ENCODE results near the gene NAA16. TPM values are rescaled to one million over a fixed set of nuclear protein-coding genes. Genes with fewer than 3 reads are reported as not detected.

NAA16 gene
- total RNA-seq, 1 donor from 2014 or later: 13.7 TPM

- TF ChIP-seq CTCF (IDR thresholded peaks at IDR 0.05; ENCODE audit: insufficient read depth, low read length, poor library complexity, severe bottlenecking): no peak
- DNase-seq (ENCODE audit: low read depth): no peak
- no peak overlapping the region for H3K4me3 ChIP-seq (ENCODE audit: low read depth, low read length)
- no peaks in the 10 kb centered on the region for H3K27me3 ChIP-seq (ENCODE audit: control insufficient read depth, insufficient read depth, low read length)
- no peaks in the 10 kb centered on the region for H3K36me3 ChIP-seq (ENCODE audit: control insufficient read depth, insufficient read depth, low read length)
Observed at GRCh38 chr13:41332829-41333228, 21.8 kb downstream of the NAA16 start.

DNA sequence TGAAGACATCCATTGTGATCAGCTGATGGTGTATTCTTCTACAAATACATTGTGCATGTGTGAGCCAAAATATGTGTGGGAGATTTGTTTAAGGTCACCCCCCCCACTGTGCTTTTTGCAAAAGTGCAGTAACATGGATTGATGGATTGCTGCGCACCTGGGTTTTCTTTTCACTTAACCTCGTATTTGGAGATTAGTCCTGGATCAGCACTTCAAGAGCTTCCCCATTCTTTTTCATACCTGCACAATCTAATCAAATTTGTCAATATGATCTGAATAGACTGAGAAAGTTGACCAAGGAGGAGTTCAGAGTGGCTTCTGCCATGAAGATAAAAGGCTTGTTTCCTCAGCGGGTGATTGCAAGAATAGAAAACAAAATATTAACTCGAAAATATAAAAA lies 23.7 kb downstream of the NAA16 start:
- DNase-seq (ENCODE audit: low read depth): no peak
- Histone ChIP-seq H3K27me3 (ENCODE audit: control insufficient read depth, insufficient read depth, low read length) (no peaks in the 10 kb centered on the region), H3K4me3 (ENCODE audit: low read depth, low read length) (no peak overlapping the region), H3K36me3 (ENCODE audit: control insufficient read depth, insufficient read depth, low read length) (no peaks in the 10 kb centered on the region)
- no peak for TF ChIP-seq CTCF (IDR thresholded peaks at IDR 0.05; ENCODE audit: insufficient read depth, low read length, poor library complexity, severe bottlenecking)

GRCh38 chr13:41344358-41344757 lies 33.3 kb downstream of the NAA16 start:
- H3K27me3 ChIP-seq (ENCODE audit: control insufficient read depth, insufficient read depth, low read length): no peaks in the 10 kb centered on the region
- DNase-seq (ENCODE audit: low read depth): no peak
- no peak for TF ChIP-seq CTCF (IDR thresholded peaks at IDR 0.05; ENCODE audit: insufficient read depth, low read length, poor library complexity, severe bottlenecking)
- H3K4me3 ChIP-seq (ENCODE audit: low read depth, low read length): no peak overlapping the region
- no peaks in the 10 kb centered on the region for H3K36me3 ChIP-seq (ENCODE audit: control insufficient read depth, insufficient read depth, low read length)

DNA sequence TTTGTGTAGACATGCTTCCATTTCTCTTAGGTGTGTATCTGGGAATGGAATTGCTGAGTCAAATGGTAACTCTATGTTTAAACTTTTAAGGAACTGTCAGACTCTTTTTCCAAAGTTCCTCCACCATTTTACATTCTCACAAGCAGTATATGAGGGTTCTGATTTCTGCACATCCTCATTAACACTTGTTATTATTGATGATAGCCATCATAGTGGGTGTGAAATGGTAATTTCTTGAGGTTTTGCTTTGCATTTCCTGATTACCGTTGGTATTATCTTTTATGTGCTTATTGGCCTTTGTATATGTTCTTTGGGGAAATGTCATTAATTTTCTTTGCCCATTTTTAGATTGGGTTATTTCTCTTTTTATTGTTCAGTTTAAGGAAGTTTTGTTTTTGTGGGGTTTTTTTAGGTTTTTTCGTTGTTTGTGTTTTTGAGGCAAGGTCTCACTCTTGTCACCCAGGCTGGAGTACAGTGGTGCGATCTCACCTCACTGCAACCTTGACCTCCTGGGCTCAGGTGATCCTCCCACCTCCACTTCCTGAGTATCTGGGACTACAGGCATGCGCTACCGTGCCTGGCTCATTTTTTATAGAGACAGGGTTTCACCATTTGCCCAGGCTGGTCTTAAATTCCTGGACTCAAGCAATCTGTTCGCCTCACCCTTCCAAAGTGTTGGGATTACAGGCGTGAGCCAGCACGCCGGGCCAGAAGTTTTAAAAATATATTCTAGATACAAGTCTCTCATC lies 34.3 kb downstream of the NAA16 start:
- no peak overlapping the region for H3K4me3 ChIP-seq (ENCODE audit: low read depth, low read length)
- DNase-seq (ENCODE audit: low read depth): no peak
- H3K36me3 ChIP-seq (ENCODE audit: control insufficient read depth, insufficient read depth, low read length): no peaks in the 10 kb centered on the region
- H3K27me3 ChIP-seq (ENCODE audit: control insufficient read depth, insufficient read depth, low read length): no peaks in the 10 kb centered on the region
- no peak for TF ChIP-seq CTCF (IDR thresholded peaks at IDR 0.05; ENCODE audit: insufficient read depth, low read length, poor library complexity, severe bottlenecking)

DNA sequence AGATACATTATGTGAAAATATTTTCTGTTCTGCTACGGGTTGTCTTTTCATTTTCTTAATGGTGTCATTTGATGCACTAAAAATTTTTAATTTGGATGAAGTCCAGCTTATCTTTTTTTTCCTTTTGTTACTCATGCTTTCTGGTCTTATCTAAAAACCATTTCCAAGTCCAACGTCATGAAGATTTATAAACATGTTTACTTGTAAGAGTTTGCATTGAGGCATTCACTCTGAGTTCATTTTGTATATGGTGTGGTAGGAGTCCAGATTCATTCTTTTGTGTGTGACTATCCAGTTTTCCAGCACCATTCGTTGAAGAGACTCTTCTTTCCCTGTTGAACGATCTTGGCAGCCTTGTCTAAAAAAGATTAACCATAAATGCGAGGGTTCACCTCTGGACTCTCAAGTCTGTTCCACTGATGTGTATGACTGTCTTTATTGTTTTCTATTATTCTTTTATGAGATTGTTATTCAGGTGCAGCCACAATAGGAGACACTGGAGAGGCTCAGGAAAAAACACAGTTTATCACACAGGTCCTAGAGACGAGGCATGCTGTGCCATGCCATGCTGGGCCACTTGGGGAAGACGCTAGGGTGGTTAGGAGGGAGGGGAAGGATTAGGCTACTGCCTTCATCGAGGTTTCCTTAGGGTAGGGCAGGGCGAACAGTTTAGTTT lies 35.0 kb downstream of the NAA16 start:
- no peak for DNase-seq (ENCODE audit: low read depth)
- Histone ChIP-seq H3K4me3 (ENCODE audit: low read depth, low read length) (no peak overlapping the region), H3K36me3 (ENCODE audit: control insufficient read depth, insufficient read depth, low read length) (no peaks in the 10 kb centered on the region), H3K27me3 (ENCODE audit: control insufficient read depth, insufficient read depth, low read length) (no peaks in the 10 kb centered on the region)
- no peak for TF ChIP-seq CTCF (IDR thresholded peaks at IDR 0.05; ENCODE audit: insufficient read depth, low read length, poor library complexity, severe bottlenecking)
